GM18517 (cell line): Measurements from ENCODE around the gene WDR20.

Experiments
- ATAC-seq: cut with Tn5 transposase; IDR thresholded peaks from one replicate; pipeline ENCODE4 v1.9.1; 2021; ENCODE audit warnings: mild to moderate bottlenecking, moderate library complexity; ENCODE audit not compliant: unreplicated experiment

Gene WDR20

DNA sequence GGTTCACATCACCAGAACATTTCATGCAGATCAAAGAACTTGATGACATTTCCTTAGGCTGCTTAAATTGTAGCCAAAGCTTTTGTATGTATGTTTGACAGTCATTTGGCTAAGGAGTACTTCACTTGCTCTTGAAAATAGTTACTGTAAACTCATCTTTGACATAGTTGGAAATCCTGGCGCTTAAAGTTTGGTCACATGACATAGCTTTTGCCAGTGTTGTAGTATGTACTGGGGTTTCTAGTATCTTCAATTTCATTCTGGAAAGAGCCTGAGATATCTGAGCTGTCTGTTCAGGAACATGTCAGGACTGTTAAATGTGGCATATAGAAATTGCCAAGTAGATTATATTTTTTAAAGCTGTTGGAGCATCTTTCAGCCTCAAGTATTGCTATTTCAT is 55.7 kb downstream of the WDR20 start:
- ATAC-seq, result no peak

DNA sequence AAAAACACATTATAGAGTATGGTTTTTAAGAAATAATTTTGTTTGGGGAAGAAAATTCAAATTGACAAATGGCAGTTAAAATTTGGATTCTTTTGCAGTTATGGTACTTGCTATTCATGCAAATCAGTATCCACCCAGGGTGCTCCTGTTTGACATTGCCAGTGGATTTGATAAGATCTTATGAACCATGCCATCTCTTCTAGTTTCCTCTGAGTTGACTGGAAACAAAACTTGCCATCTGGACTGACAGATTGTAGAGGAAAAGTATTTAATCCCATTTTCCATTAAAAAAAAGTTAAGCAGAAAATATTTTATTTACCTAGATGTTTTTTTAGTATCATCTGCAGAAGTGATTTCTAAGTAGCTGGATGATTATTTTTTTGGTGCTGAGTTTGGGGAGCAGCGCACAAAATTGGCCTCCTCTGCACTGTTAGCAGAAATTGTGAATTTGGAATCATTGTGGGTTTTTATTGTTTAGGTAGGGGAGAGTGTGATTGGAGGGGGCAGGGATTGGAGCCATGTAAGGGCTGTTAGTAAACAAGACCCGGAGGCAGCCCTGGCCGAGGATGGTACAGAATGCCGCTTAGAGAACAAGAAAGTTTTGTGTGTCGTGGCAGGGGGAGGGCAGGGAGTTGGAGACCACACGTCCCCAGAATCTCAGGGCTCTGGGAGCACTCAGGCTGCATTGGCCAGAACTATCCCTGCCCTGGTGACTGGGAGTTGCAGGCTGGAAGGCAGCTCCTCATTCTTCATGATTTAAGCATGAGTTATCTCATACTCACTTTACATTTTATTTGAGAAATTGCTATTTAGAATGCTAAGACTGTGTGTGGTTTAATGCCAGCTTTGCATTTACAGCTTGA is 56.6 kb downstream of the WDR20 start:
- no peak for ATAC-seq

- ATAC-seq, result no peak
Observed at GRCh38 chr14:102196902-102197230, 57.2 kb downstream of the WDR20 start.

DNA sequence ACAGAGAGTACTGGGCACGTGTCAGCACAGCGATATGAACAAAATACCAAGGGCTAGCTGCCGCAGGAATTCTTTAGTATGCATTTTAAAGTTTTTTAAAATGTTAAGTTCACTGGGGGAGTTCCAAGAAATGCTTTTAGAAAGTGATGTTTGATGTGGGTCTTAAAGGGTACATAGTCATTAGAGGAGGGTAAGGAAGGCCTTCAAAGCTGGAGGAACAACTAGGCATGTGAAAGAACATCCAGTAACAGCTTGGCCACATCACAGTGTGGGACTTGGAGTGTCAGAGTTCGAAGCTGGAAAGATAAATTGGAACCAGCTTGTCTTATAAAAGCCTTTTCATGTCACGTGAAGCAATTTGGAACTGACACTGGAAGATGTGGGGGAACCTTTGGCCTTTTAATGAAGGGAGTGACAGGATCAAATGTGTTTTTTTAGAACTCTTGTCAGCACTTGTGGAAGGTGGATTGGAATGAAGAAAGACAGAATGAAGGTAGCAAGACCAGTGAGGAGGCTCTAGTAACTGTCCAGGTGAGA is 57.7 kb downstream of the WDR20 start:
- ATAC-seq, result no peak

GRCh38 chr14:102200690-102201352 is 61.1 kb downstream of the WDR20 start:
- ATAC-seq, result no peak

DNA sequence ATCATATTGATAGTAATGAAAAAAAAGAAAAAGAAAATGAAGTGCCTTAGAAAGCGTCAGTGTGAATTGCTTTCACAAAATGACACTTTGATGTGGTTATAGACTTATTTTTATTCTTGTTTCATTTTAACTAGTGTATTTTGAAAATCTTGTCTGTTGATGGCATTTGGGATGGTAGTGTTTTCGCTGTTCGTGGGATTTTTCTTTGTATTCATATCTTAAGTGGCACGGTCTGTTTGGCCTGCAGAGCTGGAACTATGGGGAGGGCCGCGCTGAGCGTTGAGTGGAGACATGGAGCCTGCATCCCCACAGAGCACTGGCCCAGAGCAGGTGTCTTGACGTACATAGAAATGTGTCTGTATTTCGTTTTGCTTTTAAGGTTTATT is 61.6 kb downstream of the WDR20 start:
- no peak for ATAC-seq

DNA sequence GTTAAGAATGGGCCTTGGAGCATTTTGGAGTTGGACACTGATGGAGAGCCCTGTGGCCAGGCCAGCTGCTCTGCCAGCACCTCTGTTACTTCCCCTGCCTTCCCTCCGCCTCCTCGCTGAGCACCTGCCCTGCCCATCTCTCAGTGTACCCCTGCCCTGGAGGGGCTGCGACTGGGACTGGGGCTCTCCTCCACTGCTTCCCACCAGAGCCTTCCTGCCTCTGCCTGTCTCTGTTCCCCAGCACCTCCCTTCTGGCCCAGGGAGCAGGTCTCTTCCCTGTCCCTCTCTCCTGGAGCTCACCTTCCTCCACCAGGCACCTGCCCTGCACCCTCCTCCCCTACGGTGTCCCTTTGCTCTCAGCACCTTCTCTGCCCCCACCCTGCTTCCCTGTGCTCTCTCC is 62.1 kb downstream of the WDR20 start:
- ATAC-seq, result no peak

GRCh38 chr14:102202944-102203343 is 63.2 kb downstream of the WDR20 start:
- ATAC-seq, result no peak

GRCh38 chr14:102203382-102203781 is 63.7 kb downstream of the WDR20 start:
- ATAC-seq, result no peak

GRCh38 chr14:102205560-102205959 is 65.9 kb downstream of the WDR20 start:
- no peak for ATAC-seq

DNA sequence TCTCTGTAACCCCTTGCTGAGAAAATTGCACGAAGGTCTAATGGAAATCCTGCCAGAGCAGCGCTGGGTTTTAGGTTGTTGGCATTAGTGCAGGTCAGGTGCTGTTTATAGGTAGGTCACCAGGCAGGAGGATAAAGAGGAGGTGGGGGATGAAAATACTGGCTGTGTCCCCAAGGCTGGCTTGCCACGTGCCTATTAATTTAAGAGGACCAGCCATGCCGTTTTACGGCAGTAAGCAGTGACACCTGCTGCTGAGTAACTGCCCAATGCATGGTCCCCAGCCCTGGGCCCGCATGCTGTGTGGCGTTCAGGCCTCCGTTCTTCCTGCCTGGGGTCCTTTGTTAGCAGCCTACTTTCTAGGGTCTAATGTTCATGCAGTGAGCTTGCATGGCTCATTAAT is 67.2 kb downstream of the WDR20 start:
- no peak for ATAC-seq

DNA sequence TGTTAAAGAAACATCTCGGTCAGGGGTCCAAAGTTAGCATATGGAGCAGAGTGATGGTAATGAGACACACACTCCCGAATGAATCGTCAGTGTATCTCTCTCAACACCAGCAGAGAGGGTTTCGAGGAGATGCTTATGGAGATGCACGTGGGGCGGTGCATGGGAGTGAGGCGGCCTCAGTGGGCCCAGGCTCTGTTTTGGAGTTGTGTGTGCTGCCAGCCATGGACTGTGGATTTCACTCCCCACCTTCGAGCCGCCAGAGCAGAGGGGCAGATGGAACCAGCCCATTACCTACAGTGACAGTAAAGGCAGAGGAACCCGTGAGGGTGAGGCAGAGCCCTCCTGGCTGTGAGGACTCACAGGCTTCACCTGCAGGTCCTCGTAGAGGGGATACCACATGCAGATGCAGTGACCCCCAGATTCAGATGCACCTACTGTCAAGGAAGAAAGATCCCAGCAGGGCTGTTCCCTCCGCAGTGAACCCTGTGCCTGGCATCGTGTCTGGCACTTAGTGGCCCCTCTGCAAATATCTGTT is 68.2 kb downstream of the WDR20 start:
- ATAC-seq, result no peak

DNA sequence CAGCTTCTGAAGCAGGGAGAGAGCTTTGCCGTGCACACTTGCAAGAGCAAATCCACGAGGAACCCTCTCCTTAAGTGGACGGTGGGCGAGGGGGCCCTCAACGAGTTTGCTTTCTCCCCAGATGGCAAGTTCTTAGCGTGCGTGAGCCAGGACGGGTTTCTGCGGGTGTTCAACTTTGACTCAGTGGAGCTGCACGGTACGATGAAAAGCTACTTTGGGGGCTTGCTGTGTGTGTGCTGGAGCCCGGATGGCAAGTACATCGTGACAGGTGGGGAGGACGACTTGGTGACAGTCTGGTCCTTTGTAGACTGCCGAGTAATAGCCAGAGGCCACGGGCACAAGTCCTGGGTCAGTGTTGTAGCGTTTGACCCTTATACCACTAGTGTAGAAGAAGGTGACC is 69.0 kb downstream of the WDR20 start:
- ATAC-seq, result no peak

- ATAC-seq, result no peak
Observed at GRCh38 chr14:102209224-102209966, 69.7 kb downstream of the WDR20 start.

- no peak for ATAC-seq
Observed at GRCh38 chr14:102210421-102211042, 70.8 kb downstream of the WDR20 start.

GRCh38 chr14:102211240-102211639 is 71.5 kb downstream of the WDR20 start:
- no peak for ATAC-seq

DNA sequence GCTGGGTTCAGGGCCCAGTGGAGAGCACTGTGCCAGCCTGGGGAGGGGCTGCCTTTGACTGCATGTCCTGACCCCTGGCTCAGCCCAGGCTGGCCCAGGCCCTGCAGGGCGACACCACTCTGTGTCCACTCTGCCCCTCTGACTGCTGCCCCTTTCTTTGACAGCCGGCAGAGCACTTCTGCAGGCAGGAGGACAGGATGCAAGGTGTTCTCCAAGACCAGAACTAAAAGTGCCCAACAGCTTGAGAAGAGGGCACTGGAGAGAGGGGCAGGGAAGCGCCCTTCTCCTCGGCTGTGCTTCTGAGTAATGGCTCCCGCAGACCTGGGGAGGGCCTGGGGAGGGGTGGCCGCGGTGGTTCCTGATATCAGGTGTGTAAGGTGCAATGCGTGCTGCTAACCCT is 72.7 kb downstream of the WDR20 start:
- no peak for ATAC-seq

GRCh38 chr14:102212845-102213244 is 73.1 kb downstream of the WDR20 start:
- ATAC-seq, result no peak

DNA sequence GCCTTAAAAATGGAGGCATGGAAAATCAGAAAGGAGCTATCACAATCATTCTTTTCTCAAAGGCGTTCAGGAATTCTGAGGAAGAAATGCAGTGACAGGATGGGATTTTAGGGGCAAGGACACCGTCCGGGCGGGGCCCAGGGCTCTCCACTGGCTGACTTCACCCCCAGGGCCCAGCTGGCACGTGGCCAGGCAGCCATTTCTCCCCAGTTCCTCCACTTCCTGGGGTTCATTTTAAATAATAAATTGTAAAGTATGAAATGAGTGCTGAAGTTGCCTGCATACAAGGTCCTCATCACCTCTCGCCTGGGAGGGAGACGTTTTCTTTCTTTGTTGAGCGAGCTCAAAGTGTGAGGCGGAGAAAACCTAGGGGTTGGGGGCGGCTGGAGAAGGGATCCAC is 73.8 kb downstream of the WDR20 start:
- ATAC-seq, result no peak

GRCh38 chr14:102213984-102214658 is 74.4 kb downstream of the WDR20 start:
- no peak for ATAC-seq
